NCI-H146 (cell line): Measurements from ENCODE around the gene SPPL2C.

ENCODE experiments used
- DNase-seq: peaks from one replicate; lab custom pipeline; 2025; lab: John Stamatoyannopoulos, UW

SPPL2C gene

GRCh38 chr17:45883063-45883462 lies 38.4 kb downstream of the SPPL2C start:
- no peak for DNase-seq

DNA sequence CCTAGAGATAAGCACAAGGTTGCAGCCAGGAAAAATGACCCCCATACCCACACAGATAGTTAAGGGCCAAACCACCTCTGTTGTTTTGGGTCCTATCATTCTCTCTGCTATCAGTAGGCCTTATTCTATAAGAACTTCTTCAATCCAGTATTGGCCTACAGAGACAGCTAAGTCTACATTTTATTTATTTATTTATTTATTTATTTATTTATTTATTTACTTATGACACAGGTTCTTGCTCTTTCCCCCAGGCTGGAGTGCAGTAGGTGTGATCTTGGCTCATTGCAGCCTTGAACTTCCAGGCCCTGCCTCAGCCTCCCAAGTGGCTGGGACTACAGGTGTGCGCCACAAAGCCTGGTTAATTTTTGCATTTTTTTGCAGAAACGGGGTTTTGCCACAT lies 42.2 kb downstream of the SPPL2C start:
- no peak for DNase-seq

DNA sequence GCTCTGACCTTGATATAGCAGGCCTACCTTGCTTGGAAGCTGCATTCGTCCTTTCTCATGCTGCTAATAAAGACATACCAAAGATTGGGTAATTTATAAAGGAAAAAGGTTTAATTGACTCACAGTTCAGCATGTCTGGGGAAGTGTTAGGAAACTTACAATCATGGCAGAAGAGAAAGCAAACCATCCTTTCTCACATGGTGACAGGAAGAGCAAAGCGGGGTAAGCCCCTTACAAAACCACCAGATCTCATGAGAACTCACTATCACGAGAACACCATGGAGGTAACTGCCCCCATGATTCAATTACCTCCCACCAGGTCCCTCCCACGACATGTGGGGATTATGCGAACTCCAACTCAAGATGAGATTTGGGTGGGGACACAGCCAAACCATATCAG lies 43.7 kb downstream of the SPPL2C start:
- no peak for DNase-seq

DNA sequence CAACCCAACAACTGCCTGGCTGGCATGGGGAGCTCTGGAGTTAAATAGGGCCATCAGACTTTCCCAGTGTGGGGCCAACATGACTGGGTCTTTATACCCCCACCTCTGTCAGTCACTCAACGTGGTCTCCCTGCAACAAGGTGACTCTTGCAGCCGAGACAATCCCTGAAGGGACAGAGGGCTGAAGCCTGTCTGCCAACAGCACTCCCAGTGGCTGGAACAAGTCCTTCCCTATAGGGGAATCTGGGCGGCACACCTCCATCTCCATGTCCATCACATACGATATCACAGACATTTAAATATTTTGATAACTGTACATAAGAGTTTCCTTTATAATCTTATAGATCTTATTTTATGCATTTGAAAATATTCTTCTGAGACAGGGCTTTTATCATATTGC lies 44.9 kb downstream of the SPPL2C start:
- DNase-seq, result peak; percentile 17

DNA sequence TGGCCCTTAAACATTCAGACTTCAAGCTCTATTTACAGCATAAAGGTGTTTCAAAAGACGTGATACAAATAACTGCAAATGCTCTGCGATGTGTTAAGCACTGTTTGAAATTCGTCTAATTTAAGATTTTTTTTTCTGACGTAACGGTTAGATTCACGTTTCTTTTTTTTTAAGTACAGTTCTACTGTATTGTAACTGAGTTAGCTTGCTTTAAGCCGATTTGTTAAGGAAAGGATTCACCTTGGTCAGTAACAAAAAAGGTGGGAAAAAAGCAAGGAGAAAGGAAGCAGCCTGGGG lies 49.0 kb downstream of the SPPL2C start:
- DNase-seq, result no peak

DNA sequence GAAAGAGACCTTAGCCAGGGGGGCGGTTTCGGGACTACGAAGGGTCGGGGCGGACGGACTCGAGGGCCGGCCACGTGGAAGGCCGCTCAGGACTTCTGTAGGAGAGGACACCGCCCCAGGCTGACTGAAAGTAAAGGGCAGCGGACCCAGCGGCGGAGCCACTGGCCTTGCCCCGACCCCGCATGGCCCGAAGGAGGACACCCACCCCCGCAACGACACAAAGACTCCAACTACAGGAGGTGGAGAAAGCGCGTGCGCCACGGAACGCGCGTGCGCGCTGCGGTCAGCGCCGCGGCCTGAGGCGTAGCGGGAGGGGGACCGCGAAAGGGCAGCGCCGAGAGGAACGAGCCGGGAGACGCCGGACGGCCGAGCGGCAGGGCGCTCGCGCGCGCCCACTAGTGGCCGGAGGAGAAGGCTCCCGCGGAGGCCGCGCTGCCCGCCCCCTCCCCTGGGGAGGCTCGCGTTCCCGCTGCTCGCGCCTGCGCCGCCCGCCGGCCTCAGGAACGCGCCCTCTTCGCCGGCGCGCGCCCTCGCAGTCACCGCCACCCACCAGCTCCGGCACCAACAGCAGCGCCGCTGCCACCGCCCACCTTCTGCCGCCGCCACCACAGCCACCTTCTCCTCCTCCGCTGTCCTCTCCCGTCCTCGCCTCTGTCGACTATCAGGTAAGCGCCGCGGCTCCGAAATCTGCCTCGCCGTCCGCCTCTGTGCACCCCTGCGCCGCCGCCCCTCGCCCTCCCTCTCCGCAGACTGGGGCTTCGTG lies 49.5 kb downstream of the SPPL2C start, which contains the start of gene MAPT:
Gene MAPT (plus strand): TSS at position 533 of the 763 bp plus-strand sequence. CDS start 67,784 bp downstream, outside the sequence.
- DNase-seq, result peak; percentile 94

DNA sequence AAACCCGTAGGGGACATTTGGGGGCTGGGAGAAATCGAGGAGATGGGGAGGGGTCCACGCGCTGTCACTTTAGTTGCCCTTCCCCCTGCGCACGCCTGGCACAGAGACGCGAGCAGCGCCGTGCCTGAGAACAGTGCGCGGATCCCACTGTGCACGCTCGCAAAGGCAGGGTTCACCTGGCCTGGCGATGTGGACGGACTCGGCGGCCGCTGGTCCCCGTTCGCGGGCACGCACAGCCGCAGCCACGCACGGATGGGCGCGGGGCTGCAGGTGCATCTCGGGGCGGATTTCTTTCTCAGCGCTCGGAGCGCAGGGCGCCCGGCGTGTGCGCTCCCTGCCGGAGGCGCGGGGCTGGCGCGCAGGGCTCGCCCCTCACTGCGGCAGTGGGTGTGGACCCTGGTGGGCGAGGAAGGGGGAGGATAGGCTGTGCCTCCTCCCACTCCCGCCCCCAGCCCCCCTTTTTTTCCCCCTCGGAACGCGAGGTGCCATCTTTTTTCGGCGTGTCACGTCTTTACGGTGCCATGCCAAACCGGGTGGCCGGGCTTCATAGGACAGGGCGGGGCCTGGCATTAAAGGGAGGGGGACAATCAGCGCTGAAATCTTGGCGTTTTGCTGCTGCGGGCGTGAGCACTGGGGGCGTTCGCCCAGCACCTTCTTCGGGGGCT lies 50.8 kb downstream of the SPPL2C start:
- DNase-seq, result peak; percentile 83

- DNase-seq, result peak; percentile 49
Measured at GRCh38 chr17:45895969-45896785, 51.5 kb downstream of the SPPL2C start.
